ENCODE results near the gene SLC39A9.

Gene SLC39A9

DNA sequence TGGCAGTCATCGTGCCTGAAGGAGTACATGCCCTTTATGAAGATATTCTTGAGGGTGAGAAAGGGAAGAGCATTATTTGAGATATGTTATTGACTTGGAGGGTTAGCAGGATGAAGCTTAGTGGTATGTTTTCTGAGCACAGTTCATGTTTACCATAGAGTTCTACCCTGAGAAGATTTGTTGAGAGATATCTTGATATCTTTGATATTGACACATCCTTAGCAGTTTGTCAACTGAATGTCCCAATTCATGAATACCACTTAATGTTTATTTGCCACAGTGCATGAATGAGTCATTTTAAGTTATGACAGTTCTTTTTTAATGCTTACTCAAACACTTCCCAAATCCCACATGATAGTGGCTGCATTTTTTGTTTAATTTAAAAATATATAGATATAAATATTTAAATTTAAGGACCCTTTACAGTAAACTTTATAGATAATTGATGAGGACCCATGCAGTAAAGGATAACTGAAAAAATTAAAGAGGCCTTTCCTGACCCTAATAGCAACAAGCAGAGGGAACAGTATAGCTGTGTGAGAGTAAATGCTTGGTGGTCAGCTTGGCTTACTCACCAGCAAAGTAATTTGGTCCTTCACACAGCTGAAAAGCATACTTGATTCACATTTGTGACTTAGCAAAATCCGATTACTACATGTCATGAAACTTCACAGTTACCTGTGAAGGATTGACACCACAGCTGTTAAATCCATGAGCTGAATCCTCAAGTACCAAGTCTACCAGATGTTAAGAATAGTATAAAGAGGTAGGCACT lies 25.8 kb downstream of the SLC39A9 start:
- in situ Hi-C loops (cut with MboI; ENCODE audit: low sequenced_read_pairs): no loop called here

DNA sequence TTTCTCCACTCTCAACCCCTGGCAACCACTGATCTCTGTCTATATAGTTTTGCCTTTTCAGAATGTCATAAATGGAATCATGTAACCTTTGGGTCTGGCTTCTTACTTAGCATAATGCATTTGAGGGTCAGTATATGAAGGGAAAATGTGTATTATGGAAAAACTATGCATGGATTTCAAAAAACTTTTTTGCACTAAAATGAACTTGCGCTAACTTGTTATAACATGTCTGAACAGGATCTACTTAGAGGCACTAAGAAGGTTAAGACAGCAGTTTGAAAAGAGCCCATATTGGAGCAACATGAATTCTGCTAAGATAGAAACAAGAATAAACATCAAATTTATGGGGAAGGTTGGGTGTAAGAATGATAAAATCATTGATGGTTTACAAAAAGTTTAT lies 29.1 kb downstream of the SLC39A9 start:
- in situ Hi-C loops (cut with MboI; ENCODE audit: low sequenced_read_pairs): no loop called here

DNA sequence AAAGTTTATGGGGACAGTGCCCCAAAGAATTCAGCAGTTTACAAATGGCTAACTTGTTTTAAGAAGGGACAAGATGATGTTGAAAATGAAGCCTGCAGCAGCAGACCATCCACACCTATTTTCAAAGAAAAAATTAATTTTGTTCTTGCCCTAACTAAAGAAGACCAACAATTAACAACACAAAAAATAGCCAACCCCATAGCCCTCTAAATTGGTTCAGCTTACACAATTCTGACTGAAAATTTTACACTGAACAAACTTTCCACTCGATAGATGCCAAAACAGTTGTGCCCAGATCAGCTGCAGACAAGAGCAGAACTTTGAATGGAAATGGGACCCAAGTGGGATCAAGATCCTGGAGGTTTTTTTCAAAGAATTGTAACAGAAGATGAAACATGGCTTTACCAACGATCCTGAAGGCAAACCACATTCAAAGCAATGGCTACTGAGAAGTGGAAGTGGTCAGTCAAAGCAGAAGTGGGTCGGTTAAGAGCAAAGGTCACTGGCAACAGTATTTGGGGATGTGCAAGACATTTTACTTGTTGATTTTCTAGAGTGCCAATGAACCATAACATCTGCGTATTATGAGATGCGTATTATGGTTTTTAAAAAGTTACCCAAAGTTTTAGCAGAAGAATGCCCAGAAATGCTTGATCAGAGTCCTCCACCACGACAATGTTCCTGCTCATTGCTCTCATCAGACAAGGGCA lies 30.0 kb downstream of the SLC39A9 start:
- in situ Hi-C loops (cut with MboI; ENCODE audit: low sequenced_read_pairs): no loop called here

DNA sequence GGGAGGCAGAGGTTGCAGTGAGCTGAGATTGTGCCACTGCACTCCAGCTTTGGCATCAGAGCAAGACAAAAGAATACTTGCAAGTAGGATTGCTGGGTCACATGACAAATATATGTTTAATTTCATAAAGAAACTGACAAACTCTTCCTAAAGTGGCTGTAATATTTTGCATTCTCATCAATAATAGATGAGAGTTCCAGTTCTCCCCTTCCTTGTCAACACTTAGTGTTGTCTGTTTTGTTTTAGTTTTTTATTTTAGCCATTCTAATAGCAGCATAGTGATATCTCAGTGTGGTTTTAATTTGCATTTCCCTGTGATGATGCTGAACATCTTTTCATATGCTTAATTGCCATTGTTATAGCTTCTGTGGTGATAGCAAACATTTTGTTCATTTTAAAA lies 31.2 kb downstream of the SLC39A9 start:
- in situ Hi-C loops (cut with MboI; ENCODE audit: low sequenced_read_pairs): no loop called here

DNA sequence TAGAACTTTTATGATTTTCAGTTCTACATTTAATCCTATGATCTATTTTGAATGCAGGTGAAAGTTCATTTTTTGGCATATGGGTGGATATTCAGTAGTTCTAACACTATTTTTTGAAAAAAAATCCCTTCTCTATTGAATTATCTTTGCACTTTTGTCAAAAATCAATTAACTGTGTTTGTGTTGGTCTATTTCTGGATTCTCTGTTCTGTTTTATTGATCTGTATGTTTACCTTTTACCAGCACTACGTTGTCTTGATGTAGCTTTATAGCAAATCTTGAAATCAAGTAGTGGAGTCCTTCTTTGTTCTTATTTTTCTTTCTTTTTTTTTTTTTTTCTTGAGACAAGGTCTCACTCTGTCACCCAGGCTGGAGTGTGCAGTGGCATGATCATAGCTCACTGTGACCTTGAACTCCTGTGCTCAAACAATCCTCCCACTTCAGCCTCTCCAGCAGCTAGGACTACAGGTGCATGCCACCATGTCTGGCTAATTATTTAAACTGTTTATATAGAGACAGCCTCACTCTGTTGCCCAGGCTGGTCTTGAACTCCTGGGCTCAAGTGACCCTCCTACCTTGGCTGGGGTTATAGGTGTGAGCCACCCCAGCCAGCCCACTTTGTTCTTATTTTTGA lies 31.9 kb downstream of the SLC39A9 start:
- in situ Hi-C loops (cut with MboI; ENCODE audit: low sequenced_read_pairs): no loop called here

DNA sequence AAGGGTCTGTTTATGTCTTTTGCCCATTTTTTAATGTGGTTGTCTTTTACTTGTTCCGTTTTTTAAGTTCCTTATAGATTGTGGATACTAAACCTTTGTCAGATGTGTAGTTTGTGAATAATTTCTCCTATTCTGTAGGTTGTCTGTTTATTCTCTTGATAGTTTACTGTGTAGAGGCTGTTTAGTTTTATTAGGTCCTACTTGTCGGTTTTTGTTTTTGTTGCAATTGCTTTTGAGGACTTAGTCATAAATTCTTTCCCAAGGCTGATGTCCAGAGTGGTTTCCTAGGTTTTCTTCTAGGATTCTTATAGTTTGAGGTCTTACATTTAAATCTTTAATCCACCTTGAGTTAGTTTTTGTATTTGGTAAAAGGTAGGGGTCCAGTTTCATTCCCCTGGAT lies 33.9 kb downstream of the SLC39A9 start:
- in situ Hi-C loops (cut with MboI; ENCODE audit: low sequenced_read_pairs): no loop called here

DNA sequence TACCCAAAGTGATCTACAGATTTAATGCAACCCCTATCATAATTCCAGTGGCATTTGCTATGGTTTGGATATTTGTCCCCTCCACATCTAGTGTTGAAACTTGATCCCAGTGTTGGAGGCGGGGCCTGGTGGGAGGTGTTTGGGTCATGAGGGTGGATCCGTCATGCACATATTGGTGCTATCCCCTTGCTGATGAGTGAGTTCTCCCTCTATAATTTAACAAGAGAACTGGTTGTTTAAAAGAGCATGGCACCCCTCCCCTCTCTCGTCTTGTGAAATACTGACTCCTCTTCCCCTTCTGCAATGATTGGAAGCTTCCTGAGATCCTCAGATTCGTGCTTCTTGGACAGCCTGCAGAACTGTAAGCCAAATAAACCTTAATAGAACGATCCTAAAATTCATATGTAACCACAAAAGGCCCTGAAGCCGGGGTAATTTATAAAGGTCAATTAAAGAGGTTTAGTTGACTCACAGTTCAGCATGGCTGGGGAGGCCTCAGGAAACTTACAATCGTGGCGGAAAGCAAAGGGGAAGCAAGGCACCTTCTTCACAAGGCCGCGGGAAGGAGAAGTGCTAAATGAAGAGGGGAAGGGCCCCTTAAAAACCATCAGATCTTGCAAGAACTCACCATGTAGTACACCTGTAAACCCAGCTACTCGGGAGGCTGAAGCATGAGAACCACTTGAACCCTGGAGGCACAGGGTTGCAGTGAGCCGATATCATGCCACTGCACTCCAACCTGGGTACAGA lies 41.2 kb downstream of the SLC39A9 start:
- in situ Hi-C loops (cut with MboI; ENCODE audit: low sequenced_read_pairs): no loop called here

DNA sequence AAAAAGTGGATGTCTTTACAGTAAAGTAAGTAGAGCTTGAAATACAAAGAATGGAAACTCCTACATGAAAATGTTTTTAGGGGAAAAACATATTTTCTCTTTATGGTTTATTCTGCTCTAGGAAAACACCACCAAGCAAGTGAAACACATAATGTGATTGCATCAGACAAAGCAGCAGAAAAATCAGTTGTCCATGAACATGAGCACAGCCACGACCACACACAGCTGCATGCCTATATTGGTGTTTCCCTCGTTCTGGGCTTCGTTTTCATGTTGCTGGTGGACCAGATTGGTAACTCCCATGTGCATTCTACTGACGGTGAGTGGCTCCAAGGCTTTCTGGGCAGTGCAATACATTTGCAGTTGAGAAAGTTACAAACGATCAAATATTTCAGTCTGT lies 43.5 kb downstream of the SLC39A9 start:
- in situ Hi-C loops (cut with MboI; ENCODE audit: low sequenced_read_pairs): no loop called here

DNA sequence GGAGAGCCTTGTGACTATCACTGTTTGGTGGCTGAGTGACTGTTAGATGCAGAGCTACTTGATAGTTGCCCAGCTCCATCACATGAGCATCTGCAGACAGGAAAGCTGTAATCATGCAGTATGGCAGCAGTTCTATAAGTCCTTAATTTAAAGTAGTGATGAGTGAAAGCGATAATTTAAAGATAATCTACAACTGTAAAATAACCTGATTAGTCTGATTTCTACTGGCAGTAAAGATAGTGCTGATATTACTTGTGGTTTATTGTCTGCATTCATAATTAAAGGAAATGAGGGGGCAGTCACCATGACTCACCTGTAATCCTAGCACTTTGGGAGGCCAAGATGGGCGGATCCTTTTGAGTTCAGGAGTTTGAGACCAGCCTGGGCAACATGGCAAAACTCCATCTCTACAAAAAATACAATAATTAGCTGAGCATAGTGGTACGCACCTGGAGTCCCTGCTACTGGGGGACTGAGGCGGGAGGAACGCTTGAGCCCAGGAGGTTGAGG lies 44.9 kb downstream of the SLC39A9 start:
- in situ Hi-C loops (cut with MboI; ENCODE audit: low sequenced_read_pairs): no loop called here

DNA sequence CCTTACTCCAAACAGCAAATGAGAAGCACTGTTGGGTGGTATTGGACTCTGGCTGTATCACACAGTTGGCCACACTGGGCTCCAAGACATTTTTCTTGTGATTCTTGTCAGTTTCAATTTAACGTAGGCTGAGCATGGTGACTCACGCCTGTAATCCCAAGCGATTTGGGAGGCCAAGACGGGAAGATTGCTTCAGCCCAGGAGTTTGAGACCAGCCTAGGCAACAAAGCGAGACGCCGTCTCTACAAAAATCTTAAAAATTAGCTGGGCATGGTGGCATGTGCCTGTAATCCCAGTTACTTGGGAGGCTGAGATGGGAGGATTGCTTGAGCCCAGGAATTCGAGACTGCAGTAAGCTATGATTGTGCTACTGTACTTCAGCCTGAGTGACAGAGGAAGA lies 50.7 kb downstream of the SLC39A9 start:
- in situ Hi-C loops (cut with MboI; ENCODE audit: low sequenced_read_pairs): no loop called here

DNA sequence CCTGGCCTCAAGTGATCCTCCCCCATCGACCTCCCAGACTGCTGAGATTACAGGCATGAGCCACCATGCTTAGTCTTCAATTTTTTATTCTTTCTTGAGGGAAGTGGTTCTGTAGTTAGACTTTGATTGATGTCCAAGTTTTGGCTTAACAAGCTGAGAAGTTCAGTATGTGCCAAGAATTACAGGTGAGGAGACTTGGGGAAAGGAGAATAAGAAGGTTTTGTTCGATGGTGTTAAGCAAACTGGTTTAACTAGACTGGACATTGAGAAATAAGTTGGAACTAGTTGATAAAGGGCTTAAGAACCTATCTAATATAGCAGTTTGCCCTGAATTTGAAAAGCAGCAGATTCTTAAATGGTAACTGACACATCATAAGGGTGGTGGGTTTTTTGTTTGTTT lies 53.4 kb downstream of the SLC39A9 start:
- in situ Hi-C loops (cut with MboI; ENCODE audit: low sequenced_read_pairs): no loop called here

DNA sequence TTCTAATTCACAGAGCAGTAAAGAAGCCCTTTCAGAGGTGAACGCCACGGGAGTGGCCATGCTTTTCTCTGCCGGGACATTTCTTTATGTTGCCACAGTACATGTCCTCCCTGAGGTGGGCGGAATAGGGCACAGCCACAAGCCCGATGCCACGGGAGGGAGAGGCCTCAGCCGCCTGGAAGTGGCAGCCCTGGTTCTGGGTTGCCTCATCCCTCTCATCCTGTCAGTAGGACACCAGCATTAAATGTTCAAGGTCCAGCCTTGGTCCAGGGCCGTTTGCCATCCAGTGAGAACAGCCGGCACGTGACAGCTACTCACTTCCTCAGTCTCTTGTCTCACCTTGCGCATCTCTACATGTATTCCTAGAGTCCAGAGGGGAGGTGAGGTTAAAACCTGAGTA lies 59.9 kb downstream of the SLC39A9 start:
- in situ Hi-C loops (cut with MboI; ENCODE audit: low sequenced_read_pairs): no loop called here

DNA sequence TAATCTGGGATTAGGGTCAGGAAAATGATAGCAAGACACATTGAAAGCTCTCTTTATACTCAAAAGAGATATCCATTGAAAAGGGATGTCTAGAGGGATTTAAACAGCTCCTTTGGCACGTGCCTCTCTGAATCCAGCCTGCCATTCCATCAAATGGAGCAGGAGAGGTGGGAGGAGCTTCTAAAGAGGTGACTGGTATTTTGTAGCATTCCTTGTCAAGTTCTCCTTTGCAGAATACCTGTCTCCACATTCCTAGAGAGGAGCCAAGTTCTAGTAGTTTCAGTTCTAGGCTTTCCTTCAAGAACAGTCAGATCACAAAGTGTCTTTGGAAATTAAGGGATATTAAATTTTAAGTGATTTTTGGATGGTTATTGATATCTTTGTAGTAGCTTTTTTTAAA lies 60.6 kb downstream of the SLC39A9 start:
- in situ Hi-C loops (cut with MboI; ENCODE audit: low sequenced_read_pairs): no loop called here

DNA sequence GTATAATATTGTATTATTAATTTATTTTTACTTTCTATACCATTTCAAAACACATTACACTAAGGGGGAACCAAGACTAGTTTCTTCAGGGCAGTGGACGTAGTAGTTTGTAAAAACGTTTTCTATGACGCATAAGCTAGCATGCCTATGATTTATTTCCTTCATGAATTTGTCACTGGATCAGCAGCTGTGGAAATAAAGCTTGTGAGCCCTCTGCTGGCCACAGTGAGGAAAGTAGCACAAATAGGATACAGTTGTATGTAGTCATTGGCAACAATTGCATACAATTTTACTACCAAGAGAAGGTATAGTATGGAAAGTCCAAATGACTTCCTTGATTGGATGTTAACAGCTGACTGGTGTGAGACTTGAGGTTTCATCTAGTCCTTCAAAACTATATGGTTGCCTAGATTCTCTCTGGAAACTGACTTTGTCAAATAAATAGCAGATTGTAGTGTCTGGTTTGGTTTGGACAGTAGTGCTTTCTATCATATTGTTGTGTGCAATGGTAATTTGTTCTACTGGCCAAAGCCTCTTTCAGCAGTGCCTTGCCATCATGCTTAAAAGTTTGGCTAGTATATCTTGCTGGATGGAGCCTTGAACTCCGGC lies 61.7 kb downstream of the SLC39A9 start:
- in situ Hi-C loops (cut with MboI; ENCODE audit: low sequenced_read_pairs): no loop called here

DNA sequence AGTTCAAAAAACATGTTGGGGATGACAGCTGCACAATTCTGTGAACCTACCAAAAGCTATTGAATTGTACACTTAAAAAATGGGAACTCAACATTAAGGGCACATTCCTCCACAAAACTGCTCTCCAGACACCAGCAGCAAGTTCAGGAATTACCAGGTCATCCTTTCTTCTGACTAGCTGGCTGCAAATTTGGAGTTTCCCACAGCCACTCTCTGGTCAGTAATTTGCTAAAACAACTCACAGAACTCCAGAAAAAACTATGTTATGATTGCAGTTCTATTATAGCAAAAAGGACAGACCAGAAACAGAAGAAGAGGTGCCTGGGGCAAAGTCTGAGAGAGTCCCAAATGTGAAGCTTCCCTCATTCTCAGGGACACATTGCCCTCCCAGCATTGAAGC lies 65.9 kb downstream of the SLC39A9 start:
- in situ Hi-C loops (cut with MboI; ENCODE audit: low sequenced_read_pairs): no loop called here

DNA sequence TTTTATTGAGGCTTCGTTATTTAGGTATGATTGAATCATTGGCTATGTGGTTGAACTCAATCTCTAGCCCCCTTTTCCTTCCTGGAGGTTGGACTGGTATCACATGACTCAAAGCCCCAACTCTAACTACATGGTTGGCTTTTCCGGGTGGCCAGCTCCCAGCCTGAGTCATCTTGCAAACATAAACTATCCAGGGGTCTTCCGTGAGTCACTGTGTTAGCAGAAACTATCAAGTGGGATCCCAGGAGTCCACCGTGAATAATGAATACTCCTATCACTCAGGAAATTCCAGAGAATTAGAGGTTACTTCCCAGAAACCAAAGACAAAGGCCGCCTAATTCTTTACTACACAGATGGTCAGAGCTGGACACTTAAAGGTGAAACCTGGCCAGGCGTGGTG lies 66.3 kb downstream of the SLC39A9 start:
- in situ Hi-C loops (cut with MboI; ENCODE audit: low sequenced_read_pairs): no loop called here

DNA sequence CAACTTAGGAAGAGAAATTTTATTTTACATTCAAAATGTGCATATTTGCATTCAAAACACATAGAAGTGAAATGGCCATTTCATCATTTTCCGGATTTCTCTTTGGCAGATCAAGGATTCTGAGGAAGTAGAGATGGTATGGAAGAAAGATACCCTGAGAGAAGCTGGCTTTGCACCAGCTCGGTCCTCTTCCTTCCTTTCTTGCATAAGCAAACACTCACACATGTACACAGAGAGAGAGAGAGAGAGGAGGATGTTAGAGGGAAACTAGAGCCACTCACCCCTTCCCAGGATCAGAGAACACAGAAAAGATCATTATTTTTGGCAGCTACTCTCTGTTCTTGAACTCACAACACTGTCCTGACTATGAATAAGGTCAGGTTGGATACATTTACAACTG lies 70.5 kb downstream of the SLC39A9 start:
- in situ Hi-C loops (cut with MboI; ENCODE audit: low sequenced_read_pairs): no loop called here

DNA sequence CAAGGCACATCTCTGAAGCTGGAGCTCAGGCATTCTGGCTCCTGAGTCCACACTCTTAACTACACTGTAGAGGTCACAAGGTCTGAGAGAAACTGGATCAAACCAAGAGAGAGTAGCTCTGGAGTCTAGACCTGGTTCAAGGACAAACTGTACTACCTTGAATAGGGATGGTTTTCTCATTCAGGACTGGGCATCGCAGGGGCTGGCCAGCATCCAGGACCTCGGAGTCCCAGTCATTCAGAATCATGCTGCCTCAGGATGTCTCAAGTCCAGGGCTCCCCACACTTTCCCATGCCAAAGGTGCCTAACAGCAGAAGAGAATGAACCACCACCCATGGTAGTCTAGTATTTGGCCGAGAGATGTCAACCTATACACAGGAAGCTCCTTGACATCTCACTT lies 72.9 kb downstream of the SLC39A9 start:
- in situ Hi-C loops (cut with MboI; ENCODE audit: low sequenced_read_pairs): no loop called here

DNA sequence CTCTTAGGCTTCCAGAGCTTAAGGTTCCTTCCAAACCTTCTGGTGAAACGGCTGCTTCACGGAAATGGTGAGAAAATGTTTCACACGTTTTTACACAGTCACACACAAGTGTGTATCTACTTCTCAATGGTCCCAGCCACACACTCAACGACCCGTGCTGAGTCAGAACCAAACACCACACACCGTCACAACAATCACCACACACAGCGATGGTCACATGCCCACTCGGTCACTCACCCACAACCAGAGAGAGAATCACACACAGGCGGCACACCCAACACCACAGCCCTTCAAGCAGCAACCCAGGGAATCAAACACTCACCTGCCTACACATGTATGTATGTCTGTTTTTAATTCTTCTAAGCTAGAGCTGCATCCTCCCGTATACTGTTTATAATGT lies 73.4 kb downstream of the SLC39A9 start:
- in situ Hi-C loops (cut with MboI; ENCODE audit: low sequenced_read_pairs): no loop called here

DNA sequence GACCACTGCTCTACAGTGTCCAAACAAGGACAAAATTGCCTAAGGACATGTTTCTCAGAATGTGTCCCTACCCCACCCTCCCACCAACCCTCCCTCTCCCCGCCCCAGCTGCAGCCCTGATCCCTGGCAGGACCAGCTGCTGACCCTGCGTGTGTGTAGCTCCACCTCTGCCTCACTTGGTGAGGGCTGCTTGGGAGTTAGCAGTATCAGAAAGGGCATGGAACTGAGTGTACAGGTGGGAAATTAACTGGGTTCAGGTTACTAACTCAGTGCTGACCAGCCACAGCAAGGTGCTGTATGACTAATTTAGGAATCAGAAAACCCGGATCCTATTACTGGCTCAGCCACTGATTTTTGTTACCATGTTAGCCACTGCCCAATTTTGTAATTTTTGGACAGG lies 74.8 kb downstream of the SLC39A9 start:
- in situ Hi-C loops (cut with MboI; ENCODE audit: low sequenced_read_pairs): no loop called here

DNA sequence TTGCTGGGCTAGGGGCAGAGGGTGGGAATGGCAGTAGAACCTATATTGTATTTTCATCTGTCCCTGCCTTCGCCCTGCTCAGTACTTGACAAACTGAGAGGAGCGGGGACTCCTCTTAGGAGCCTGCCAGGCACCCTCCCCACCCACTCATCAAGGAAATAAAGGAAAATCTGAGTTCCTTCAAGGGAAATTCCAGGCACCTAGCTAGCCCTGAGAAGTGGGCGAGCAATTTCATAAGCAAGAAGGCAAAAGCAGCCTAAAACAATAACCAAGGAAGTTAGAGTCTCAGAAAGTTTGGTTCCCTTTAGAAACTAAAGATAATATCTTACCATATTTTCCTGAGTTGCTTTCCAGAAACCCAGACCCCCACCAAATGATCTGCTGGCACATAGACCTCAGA lies 75.5 kb downstream of the SLC39A9 start:
- in situ Hi-C loops (cut with MboI; ENCODE audit: low sequenced_read_pairs): no loop called here

Data from hTERT RPE-1 (cell line).